Esophagus squamous epithelium (tissue), 4 donors: Measurements from ENCODE around the gene CUBN.

Source experiments
- POLR2A ChIP-seq, 4 donors: fragments of 450-650 bp; IDR thresholded peaks; one replicate each; pipeline ENCODE4 v1.6.1; 2017; ENCODE audit warnings: antibody characterized with exemption in 4 of 4, mild to moderate bottlenecking in 4 of 4, moderate library complexity in 3 of 4
- TF ChIP-seq, protein P1 (sequence below), 6 experiments: fragments of 450-650 bp in 4 of 6; fragments of 200-600 bp in 2 of 6; sonication (generic) in 2 of 6; IDR thresholded peaks; one replicate each; pipeline ENCODE4 v1.5.1; 2016 to 2019; ENCODE audit warnings: antibody characterized with exemption in 6 of 6, mild to moderate bottlenecking in 4 of 6, moderate library complexity in 4 of 6

DNA sequence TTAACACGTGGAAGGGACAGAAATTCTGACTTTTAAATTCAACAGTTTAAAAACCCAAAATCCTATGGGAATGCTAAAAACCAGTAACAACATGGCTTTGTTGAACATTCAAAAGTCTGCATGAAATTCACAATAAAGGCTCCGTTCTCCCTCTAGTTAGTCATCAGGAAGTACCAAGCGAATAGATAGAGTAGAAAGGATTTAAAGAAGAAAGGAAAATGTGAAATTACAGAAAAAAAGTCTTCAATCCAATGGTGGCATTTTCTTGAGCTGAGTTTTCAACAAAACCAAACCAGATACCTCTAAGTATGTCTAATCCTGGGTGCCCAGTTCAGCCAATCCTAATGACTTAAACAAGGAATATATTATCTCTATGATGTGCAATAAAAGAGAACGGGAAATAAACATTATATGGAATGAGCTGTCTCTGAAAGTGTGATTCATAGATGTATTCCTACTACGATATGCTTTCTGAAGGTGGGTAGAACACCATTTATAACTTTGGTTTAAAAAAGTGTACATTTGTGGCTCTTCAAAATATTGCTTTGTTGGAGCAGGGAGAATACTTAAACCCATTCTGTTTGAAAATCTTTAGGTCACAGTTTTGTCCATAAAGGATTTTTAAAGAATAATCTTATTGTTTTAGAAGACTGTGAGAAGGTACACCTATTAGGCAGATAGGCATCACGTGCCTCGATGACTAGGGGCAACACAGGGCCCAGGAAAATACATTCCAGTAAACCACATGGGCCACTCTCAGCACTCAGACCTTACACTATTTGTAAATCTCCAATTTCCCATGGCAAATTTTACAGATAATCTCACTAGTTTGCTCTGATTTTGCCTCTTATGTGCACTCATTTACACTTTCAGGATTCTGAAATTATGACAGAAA is 87.7 kb downstream of the CUBN start:
- TF ChIP-seq, protein P1, sequence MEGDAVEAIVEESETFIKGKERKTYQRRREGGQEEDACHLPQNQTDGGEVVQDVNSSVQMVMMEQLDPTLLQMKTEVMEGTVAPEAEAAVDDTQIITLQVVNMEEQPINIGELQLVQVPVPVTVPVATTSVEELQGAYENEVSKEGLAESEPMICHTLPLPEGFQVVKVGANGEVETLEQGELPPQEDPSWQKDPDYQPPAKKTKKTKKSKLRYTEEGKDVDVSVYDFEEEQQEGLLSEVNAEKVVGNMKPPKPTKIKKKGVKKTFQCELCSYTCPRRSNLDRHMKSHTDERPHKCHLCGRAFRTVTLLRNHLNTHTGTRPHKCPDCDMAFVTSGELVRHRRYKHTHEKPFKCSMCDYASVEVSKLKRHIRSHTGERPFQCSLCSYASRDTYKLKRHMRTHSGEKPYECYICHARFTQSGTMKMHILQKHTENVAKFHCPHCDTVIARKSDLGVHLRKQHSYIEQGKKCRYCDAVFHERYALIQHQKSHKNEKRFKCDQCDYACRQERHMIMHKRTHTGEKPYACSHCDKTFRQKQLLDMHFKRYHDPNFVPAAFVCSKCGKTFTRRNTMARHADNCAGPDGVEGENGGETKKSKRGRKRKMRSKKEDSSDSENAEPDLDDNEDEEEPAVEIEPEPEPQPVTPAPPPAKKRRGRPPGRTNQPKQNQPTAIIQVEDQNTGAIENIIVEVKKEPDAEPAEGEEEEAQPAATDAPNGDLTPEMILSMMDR (IDR thresholded peaks at IDR 0.05), result no peak
- TF ChIP-seq POLR2A (IDR thresholded peaks at IDR 0.05), result no peak
